HCT116 (cell line): ENCODE measurements around the gene OPRL1. TPM values are rescaled to one million over a fixed set of nuclear protein-coding genes. Genes with fewer than 3 reads are reported as not detected.

Experiments
- ATAC-seq: fragments of 200-7000 bp; cut with Tn5 transposase; 2 replicates; pipeline ENCODE4 v1.9.1; 2020; ENCODE audit warnings: mild to moderate bottlenecking, moderate library complexity
- BruUV-seq: library from RNA; stranded (reverse); fragments of 400-500 nt; replicated peaks from 2 replicates; lab custom pipeline; 2021; lab: Mats Ljungman, UMichigan
- CTCF ChIA-PET: fragments of 300-600 bp; sonication (Branson Sonifier 250); formaldehyde crosslinking; loops from one replicate; lab custom pipeline; 2021; ENCODE audit warnings: antibody characterized with exemption; lab: Charles Lee
- POLR2A ChIA-PET: fragments of 300-600, 350-600 bp; sonication (Branson Sonifier 250); formaldehyde crosslinking; loops from one replicate; lab custom pipeline; 2021; ENCODE audit warnings: antibody characterized with exemption; lab: Charles Lee
- RAD21 ChIA-PET, 2 experiments: fragments of 300-600 bp; sonication (Branson Sonifier 250); formaldehyde crosslinking; loops; one replicate each; lab custom pipeline; 2023; ENCODE audit warnings: low total read pairs in 2 of 2; ENCODE audit not compliant: uncharacterized antibody in 2 of 2, unreplicated experiment in 2 of 2, low non-redundant PET in 1 of 2; lab: Charles Lee
- DNase-seq: peaks from one replicate; pipeline ENCODE4 v3.0.0-alpha.2; 2010; ENCODE audit warnings: low read depth, low spot score
- H2AFZ ChIP-seq: fragments of 200-600 bp; shearing (Covaris generic), sonication (generic); 2 replicates; pipeline ENCODE4 v1.6.1; 2017; ENCODE audit warnings: low read depth, mixed run types, mixed read lengths, antibody characterized with exemption, low read length; ENCODE audit not compliant: poor library complexity, severe bottlenecking
- H3K27ac ChIP-seq: 2 replicates; pipeline ENCODE4 v1.5.1; 2012; ENCODE audit warnings: low read depth, low read length
- H3K27me3 ChIP-seq: fragments of 200-600 bp; sonication (generic); 2 replicates; pipeline ENCODE4 v1.6.1; 2016; ENCODE audit warnings: mixed run types, low read length, mixed read lengths; ENCODE audit not compliant: insufficient read depth
- H3K36me3 ChIP-seq, 2 experiments: fragments of 200-500 bp in 1 of 2; fragments of 200-600 bp in 1 of 2; sonication (Bioruptor generic) in 1 of 2; sonication (generic) in 1 of 2; 2 replicates each; pipeline versions ENCODE4 v1.5.1 to v1.6.1; 2014 to 2016; ENCODE audit warnings: low read length in 2 of 2, inconsistent platforms in 1 of 2, mixed read lengths in 1 of 2, mixed run types in 1 of 2; ENCODE audit not compliant: insufficient read depth in 2 of 2, control insufficient read depth in 1 of 2
- H3K4me1 ChIP-seq, 2 experiments: fragments of 200-600 bp in 1 of 2; sonication (generic) in 1 of 2; 2 replicates each; pipeline versions ENCODE4 v1.5.1 to v1.6.1; 2012 to 2017; ENCODE audit warnings: low read length in 2 of 2, inconsistent platforms in 1 of 2, mild to moderate bottlenecking in 1 of 2, mixed read lengths in 1 of 2, mixed run types in 1 of 2, moderate library complexity in 1 of 2; ENCODE audit not compliant: insufficient read depth in 2 of 2, control insufficient read depth in 1 of 2
- H3K4me2 ChIP-seq: fragments of 200-600 bp; sonication (generic); 2 replicates; pipeline ENCODE4 v1.6.1; 2017; ENCODE audit warnings: mixed run types, low read length, mixed read lengths
- H3K4me3 ChIP-seq, 2 experiments: fragments of 200-600 bp in 1 of 2; sonication (generic) in 1 of 2; replicated peaks in 1 of 2; 2 replicates each; pipeline ENCODE4 v1.5.1; 2011 to 2016; ENCODE audit warnings: low read length in 2 of 2, control low read depth in 1 of 2, low read depth in 1 of 2, mild to moderate bottlenecking in 1 of 2, mixed read lengths in 1 of 2, mixed run types in 1 of 2
- H3K79me2 ChIP-seq: fragments of 200-600 bp; sonication (generic); 2 replicates; pipeline ENCODE4 v1.6.1; 2017; ENCODE audit warnings: mild to moderate bottlenecking, mixed run types, low read length, moderate library complexity, mixed read lengths; ENCODE audit not compliant: insufficient read depth
- H3K9ac ChIP-seq: fragments of 200-600 bp; sonication (generic); 2 replicates; pipeline ENCODE4 v1.6.1; 2016; ENCODE audit warnings: low read length, mixed read lengths
- H3K9me2 ChIP-seq: fragments of 200-600 bp; sonication (generic), shearing (Covaris generic); 2 replicates; pipeline ENCODE4 v1.6.1; 2017; ENCODE audit warnings: mixed run types, mild to moderate bottlenecking, moderate library complexity; ENCODE audit not compliant: insufficient read depth
- H3K9me3 ChIP-seq, 2 experiments: fragments of 200-500 bp in 1 of 2; fragments of 200-600 bp in 1 of 2; sonication (Bioruptor generic) in 1 of 2; sonication (generic) in 1 of 2; 2 replicates each; pipeline ENCODE4 v1.6.1; 2014 to 2017; ENCODE audit warnings: low read length in 2 of 2, mixed read lengths in 2 of 2, inconsistent platforms in 1 of 2, low read depth in 1 of 2, mild to moderate bottlenecking in 1 of 2, mixed run types in 1 of 2, moderate library complexity in 1 of 2; ENCODE audit not compliant: control insufficient read depth in 1 of 2, insufficient read depth in 1 of 2
- H4K20me1 ChIP-seq: fragments of 200-600 bp; sonication (generic), shearing (Covaris generic); 2 replicates; pipeline ENCODE4 v1.6.1; 2017; ENCODE audit warnings: mixed run types, mild to moderate bottlenecking, moderate library complexity; ENCODE audit not compliant: insufficient read depth
- CBX3 ChIP-seq: IDR thresholded peaks from 2 replicates; pipeline ENCODE4 v1.6.1; 2012; ENCODE audit warnings: low read depth
- CTCF ChIP-seq, 3 experiments: fragments of 200-600 bp in 1 of 3; sonication (generic) in 1 of 3; IDR thresholded peaks in 2 of 3; conservative IDR thresholded peaks in 1 of 3; 2 replicates each; pipeline ENCODE4 v1.5.1; 2012 to 2017; ENCODE audit warnings: low read depth in 2 of 3, low read length in 2 of 3, antibody characterized with exemption in 1 of 3, borderline replicate concordance in 1 of 3, control low read depth in 1 of 3, mild to moderate bottlenecking in 1 of 3, mixed read lengths in 1 of 3, mixed run types in 1 of 3, moderate library complexity in 1 of 3; ENCODE audit not compliant: insufficient read depth in 1 of 3
- ELF1 ChIP-seq: IDR thresholded peaks from 2 replicates; pipeline ENCODE4 v1.6.1; 2012; ENCODE audit warnings: low read depth, borderline replicate concordance
- EZH2 ChIP-seq: fragments of 200-600 bp; sonication (generic); IDR thresholded peaks from 2 replicates; pipeline ENCODE4 v1.6.1; 2017; ENCODE audit warnings: antibody characterized with exemption, mixed run types
- EZH2phosphoT487 ChIP-seq: fragments of 200-600 bp; IDR thresholded peaks from 2 replicates; pipeline ENCODE4 v1.6.1; 2018; ENCODE audit warnings: antibody characterized with exemption, borderline replicate concordance
- POLR2AphosphoS5 ChIP-seq: IDR thresholded peaks from 2 replicates; pipeline ENCODE4 v1.6.1; 2011; ENCODE audit warnings: mild to moderate bottlenecking, low read depth, low read length, moderate library complexity
- SIN3A ChIP-seq: IDR thresholded peaks from 2 replicates; pipeline ENCODE4 v1.6.1; 2012; ENCODE audit warnings: low read depth
- YY1 ChIP-seq: IDR thresholded peaks from 2 replicates; pipeline ENCODE4 v1.6.1; 2011; ENCODE audit warnings: low read length, low read depth, moderate library complexity, mild to moderate bottlenecking; ENCODE audit not compliant: insufficient replicate concordance; ENCODE audit errors: extremely low read depth
- ZNF274 ChIP-seq: fragments of 200-500 bp; sonication (Bioruptor generic); IDR thresholded peaks from 2 replicates; pipeline ENCODE4 v1.6.1; 2014; ENCODE audit warnings: mild to moderate bottlenecking, low read depth, low read length, inconsistent platforms
- intact Hi-C: fragments of 100-400 bp; cut with micrococcal nuclease; formaldehyde crosslinking; loops from 2 replicates; pipeline ENCODE4 v1.10.0; 2022
- total RNA-seq: library from RNA; stranded (reverse); gene quantifications from one replicate; pipeline ENCODE4 v1.2.1, GENCODE V29; 2021; ENCODE audit not compliant: unreplicated experiment
- TF ChIP-seq, protein P1 (sequence below): IDR thresholded peaks from 2 replicates; pipeline ENCODE4 v1.6.1; 2012; ENCODE audit warnings: low read depth

OPRL1 gene
- total RNA-seq, 1 experiment from 2014 or later, result 1.6 TPM

DNA sequence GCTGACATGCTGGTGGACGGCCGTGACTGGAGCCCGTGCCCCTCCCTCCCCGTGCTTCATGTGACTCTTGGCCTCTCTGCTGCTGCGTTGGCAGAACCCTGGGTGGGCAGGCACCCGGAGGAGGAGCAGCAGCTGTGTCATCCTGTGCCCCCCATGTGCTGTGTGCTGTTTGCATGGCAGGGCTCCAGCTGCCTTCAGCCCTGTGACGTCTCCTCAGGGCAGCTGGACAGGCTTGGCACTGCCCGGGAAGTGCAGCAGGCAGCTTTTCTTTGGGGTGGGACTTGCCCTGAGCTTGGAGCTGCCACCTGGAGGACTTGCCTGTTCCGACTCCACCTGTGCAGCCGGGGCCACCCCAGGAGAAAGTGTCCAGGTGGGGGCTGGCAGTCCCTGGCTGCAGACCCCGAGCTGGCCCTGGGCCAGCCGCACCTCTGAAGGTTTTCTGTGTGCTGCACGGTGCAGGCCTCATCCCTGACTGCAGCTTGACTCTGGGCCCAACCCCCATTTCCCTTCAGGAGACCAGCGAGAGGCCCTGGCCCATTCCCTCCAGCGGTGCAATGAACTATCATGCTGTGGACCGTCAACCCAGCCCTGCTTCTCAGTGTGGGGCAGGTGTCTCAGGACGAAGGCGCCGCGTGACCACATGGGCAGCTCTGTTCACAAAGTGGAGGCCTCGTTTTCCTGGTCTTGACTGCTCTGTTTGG lies 19.4 kb downstream of the OPRL1 start:
- no peak for DNase-seq
- peaks cover 4 to 13% of the 10 kb centered on the region in 2 experiments; a peak in 2 of 4 replicates for H3K4me1 ChIP-seq
- intact Hi-C loops, result no loop called here
- no peak for ATAC-seq
- no TSS peak for BruUV-seq
- no peak overlapping the region for H3K4me3 ChIP-seq
- H3K27ac ChIP-seq, result no peak overlapping the region
- H3K9ac ChIP-seq, result no peak overlapping the region
- H3K9me3 ChIP-seq, result no peaks in the 10 kb centered on the region
- H3K36me3 ChIP-seq, result no peaks in the 10 kb centered on the region
- no peaks in the 10 kb centered on the region for H3K9me2 ChIP-seq
- POLR2A ChIA-PET, result no interaction called here
- CTCF ChIA-PET, result interaction anchor here (1.7 kb wide), 1 partner anchor 16 kb away, joined by 4 read pairs; no protein-coding TSS in a partner anchor
- no peaks in the 10 kb centered on the region for H4K20me1 ChIP-seq
- RAD21 ChIA-PET, result no interaction called here
- H2AFZ ChIP-seq, result no peak overlapping the region
- H3K79me2 ChIP-seq, result no peaks in the 10 kb centered on the region
- no peak overlapping the region for H3K4me2 ChIP-seq
- H3K27me3 ChIP-seq, result no peaks in the 10 kb centered on the region
- TF ChIP-seq CBX3, result no peak
- no peak for TF ChIP-seq ZNF274
- no peak for TF ChIP-seq EZH2phosphoT487
- TF ChIP-seq POLR2AphosphoS5, result no peak
- TF ChIP-seq ELF1, result no peak
- no peak for TF ChIP-seq SIN3A
- TF ChIP-seq, protein P1, sequence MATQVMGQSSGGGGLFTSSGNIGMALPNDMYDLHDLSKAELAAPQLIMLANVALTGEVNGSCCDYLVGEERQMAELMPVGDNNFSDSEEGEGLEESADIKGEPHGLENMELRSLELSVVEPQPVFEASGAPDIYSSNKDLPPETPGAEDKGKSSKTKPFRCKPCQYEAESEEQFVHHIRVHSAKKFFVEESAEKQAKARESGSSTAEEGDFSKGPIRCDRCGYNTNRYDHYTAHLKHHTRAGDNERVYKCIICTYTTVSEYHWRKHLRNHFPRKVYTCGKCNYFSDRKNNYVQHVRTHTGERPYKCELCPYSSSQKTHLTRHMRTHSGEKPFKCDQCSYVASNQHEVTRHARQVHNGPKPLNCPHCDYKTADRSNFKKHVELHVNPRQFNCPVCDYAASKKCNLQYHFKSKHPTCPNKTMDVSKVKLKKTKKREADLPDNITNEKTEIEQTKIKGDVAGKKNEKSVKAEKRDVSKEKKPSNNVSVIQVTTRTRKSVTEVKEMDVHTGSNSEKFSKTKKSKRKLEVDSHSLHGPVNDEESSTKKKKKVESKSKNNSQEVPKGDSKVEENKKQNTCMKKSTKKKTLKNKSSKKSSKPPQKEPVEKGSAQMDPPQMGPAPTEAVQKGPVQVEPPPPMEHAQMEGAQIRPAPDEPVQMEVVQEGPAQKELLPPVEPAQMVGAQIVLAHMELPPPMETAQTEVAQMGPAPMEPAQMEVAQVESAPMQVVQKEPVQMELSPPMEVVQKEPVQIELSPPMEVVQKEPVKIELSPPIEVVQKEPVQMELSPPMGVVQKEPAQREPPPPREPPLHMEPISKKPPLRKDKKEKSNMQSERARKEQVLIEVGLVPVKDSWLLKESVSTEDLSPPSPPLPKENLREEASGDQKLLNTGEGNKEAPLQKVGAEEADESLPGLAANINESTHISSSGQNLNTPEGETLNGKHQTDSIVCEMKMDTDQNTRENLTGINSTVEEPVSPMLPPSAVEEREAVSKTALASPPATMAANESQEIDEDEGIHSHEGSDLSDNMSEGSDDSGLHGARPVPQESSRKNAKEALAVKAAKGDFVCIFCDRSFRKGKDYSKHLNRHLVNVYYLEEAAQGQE, result no peak
- TF ChIP-seq CTCF (IDR thresholded peaks at IDR 0.05 in 2 of 3, conservative IDR thresholded peaks at IDR 0.05 in 1 of 3; ENCODE audit: borderline replicate concordance in 1 of 3, insufficient read depth in 1 of 3, low read depth in 2 of 3, low read length in 2 of 3), result no peak
- TF ChIP-seq YY1, result no peak
- TF ChIP-seq EZH2, result no peak
